ENCODE data around the gene ALS2.

Gene ALS2

DNA sequence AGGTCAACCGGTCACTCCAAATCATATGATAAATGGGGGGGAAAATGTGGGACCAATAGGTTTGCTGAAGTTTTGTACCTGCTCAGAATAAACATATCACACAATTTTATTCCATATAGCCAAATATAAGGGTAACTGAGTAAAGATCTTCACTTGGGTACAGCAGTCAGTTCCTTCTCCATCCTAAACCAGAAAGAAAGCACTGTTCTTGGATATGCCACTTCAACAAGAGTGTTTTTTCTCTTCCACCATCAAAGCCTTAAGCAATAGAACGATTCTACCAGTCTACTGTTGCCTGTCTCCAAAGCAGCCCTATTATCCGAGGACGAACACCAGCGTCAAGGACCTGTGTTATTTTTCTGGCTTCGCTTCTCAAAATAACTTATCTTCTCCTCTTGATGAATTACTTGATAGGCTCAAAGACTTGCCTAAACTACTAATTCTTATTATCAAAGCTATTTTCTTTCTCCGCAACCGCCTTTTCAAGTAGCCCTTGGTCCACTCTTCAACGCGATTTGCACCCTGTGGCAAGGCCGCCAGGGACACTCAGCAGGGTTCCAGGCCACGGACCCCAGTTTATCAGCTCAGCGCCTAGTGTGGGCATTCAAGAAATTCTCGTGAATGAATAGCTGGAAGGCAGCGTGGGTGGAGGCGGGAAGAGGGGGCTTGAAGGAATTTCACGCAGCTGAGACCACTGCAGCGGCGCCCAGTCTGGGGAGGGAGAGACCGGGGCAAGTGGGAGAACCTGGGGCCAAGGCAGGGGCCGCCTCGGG lies 646 bp downstream of the ALS2 start:
- ChIA-PET CTCF (interaction anchor here (0.6 kb wide), 1 partner anchor 1864 kb away, joined by 3 read pairs; no protein-coding TSS in a partner anchor), POLR2A (interaction anchor here (0.9 to 1.8 kb wide), 8 partner anchors 8 to 492 kb away, joined by 3 to 6 read pairs (median 4); no protein-coding TSS in a partner anchor)
- TF ChIP-seq NFRKB (IDR thresholded peaks at IDR 0.05) (no peak), FOXK2 (IDR thresholded peaks at IDR 0.05) (no peak), L3MBTL2 (conservative IDR thresholded peaks at IDR 0.05) (peak; percentile 45; the same call in 1 of the 2 replicates), ARNT (IDR thresholded peaks at IDR 0.05) (no peak)
- no peak for DNase-seq (ENCODE audit: extremely low spot score)

DNA sequence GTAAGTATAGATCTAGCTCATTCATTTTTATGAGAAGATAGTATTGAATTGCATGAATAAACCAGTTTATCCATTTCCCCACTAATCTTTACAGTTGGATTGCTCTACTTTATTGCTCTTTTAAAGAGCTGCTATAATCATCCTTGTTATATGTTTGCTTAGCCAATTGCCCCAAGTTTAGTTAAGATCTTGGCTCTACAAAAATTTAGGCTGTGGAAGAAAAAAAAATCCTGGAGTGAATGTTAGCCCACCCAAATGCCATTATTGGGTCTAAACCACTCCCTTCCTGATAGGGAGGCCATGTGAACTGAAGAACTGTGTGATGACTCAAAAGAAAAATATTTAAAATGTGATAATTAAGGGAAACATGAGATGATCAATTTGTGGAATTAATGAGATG lies 2.9 kb downstream of the ALS2 start:
- ChIA-PET CTCF (interaction anchor here (0.9 kb wide), 1 partner anchor 10 kb away, joined by 3 read pairs; no protein-coding TSS in a partner anchor), POLR2A (no interaction called here)
- no peak for DNase-seq (ENCODE audit: extremely low spot score)
- no peak for TF ChIP-seq SUZ12 (IDR thresholded peaks at IDR 0.05)
- no peak for TF ChIP-seq FOXK2 (IDR thresholded peaks at IDR 0.05)
- TF ChIP-seq LEF1 (IDR thresholded peaks at IDR 0.05; ENCODE audit: borderline replicate concordance) = no peak
- TF ChIP-seq FOXM1 (IDR thresholded peaks at IDR 0.05; ENCODE audit: borderline replicate concordance) = no peak
- TF ChIP-seq ZNF384 (IDR thresholded peaks at IDR 0.05) = no peak
- TF ChIP-seq CTBP1 (IDR thresholded peaks at IDR 0.05; ENCODE audit: borderline replicate concordance) = no peak
- TF ChIP-seq FOXA1 (IDR thresholded peaks at IDR 0.05) = no peak
- TF ChIP-seq ARNT (IDR thresholded peaks at IDR 0.05) = no peak
- TF ChIP-seq HDGF (IDR thresholded peaks at IDR 0.05; ENCODE audit: borderline replicate concordance) = no peak
- no peak for TF ChIP-seq TARDBP (IDR thresholded peaks at IDR 0.05)
- no peak for TF ChIP-seq ELF4 (IDR thresholded peaks at IDR 0.05)
- TF ChIP-seq L3MBTL2 (conservative IDR thresholded peaks at IDR 0.05) = no peak
- no peak for TF ChIP-seq SP1 (IDR thresholded peaks at IDR 0.05)
- TF ChIP-seq NFRKB (IDR thresholded peaks at IDR 0.05) = no peak
- TF ChIP-seq, protein P1, sequence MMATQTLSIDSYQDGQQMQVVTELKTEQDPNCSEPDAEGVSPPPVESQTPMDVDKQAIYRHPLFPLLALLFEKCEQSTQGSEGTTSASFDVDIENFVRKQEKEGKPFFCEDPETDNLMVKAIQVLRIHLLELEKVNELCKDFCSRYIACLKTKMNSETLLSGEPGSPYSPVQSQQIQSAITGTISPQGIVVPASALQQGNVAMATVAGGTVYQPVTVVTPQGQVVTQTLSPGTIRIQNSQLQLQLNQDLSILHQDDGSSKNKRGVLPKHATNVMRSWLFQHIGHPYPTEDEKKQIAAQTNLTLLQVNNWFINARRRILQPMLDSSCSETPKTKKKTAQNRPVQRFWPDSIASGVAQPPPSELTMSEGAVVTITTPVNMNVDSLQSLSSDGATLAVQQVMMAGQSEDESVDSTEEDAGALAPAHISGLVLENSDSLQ (IDR thresholded peaks at IDR 0.05) = no peak
- TF ChIP-seq BHLHE40 (IDR thresholded peaks at IDR 0.05; ENCODE audit: borderline replicate concordance) = no peak

DNA sequence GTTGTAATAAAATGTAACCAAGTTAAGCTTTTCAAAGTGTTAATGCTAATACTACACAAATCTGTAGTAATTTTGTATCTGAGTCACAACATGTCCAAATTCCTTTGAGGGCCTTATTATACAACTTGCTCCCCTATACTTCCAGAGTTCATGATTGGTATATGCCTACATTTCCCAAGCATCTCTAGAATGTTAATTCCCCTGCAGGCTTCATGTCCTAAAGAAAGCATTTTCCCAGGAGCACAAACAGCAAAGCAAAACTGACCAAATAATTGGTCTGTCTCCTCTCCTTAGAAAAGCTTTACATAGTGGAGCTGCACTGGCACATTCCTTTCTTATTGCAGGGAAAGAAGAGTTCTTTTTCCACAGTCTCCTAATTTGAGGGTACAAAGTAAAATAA lies 3.7 kb downstream of the ALS2 start:
- CTCF ChIA-PET = interaction anchor here (0.9 kb wide), 1 partner anchor 10 kb away, joined by 3 read pairs; no protein-coding TSS in a partner anchor
- no peak for DNase-seq (ENCODE audit: extremely low spot score)

DNA sequence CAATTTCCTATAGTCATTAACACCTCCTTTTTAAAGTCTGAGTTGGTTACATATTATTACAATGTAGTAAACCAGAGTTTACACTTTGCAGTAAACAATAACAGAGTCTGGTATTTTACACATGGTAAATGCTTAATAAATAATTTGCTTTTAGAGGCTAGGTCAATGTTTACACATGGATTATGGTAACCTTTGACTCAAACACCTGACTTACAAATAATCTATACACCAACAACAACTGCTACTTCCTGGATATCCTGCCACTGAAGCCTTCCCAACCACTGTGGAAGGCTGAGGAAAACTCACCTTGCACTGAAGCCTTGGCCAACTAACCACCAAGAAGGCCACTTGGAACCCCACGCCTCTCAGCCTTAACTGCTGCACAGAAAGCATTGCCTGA lies 5.4 kb downstream of the ALS2 start:
- no peak for DNase-seq (ENCODE audit: extremely low spot score)
- CTCF ChIA-PET = no interaction called here
- TF ChIP-seq TARDBP (IDR thresholded peaks at IDR 0.05) (no peak), SUZ12 (IDR thresholded peaks at IDR 0.05) (no peak), HDGF (IDR thresholded peaks at IDR 0.05; ENCODE audit: borderline replicate concordance) (no peak), SP1 (IDR thresholded peaks at IDR 0.05) (no peak), FOXK2 (IDR thresholded peaks at IDR 0.05) (no peak), CTBP1 (IDR thresholded peaks at IDR 0.05; ENCODE audit: borderline replicate concordance) (no peak), L3MBTL2 (conservative IDR thresholded peaks at IDR 0.05) (no peak), FOXA1 (IDR thresholded peaks at IDR 0.05) (no peak), FOXM1 (IDR thresholded peaks at IDR 0.05; ENCODE audit: borderline replicate concordance) (no peak), ARNT (IDR thresholded peaks at IDR 0.05) (no peak), ZNF384 (IDR thresholded peaks at IDR 0.05) (no peak), ELF4 (IDR thresholded peaks at IDR 0.05) (no peak), NFRKB (IDR thresholded peaks at IDR 0.05) (no peak), BHLHE40 (IDR thresholded peaks at IDR 0.05; ENCODE audit: borderline replicate concordance) (no peak), LEF1 (IDR thresholded peaks at IDR 0.05; ENCODE audit: borderline replicate concordance) (no peak)
- TF ChIP-seq, protein P1 (IDR thresholded peaks at IDR 0.05) = no peak
- POLR2A ChIA-PET = no interaction called here

More for the DNA sequence above, 3.7 kb downstream of the ALS2 start:
- no peak for TF ChIP-seq SP1 (IDR thresholded peaks at IDR 0.05)
- TF ChIP-seq L3MBTL2 (conservative IDR thresholded peaks at IDR 0.05) = no peak
- TF ChIP-seq LEF1 (IDR thresholded peaks at IDR 0.05; ENCODE audit: borderline replicate concordance) = no peak
- no peak for TF ChIP-seq ARNT (IDR thresholded peaks at IDR 0.05)
- no peak for TF ChIP-seq FOXA1 (IDR thresholded peaks at IDR 0.05)
- no peak for TF ChIP-seq NFRKB (IDR thresholded peaks at IDR 0.05)
- TF ChIP-seq TARDBP (IDR thresholded peaks at IDR 0.05) = no peak
- TF ChIP-seq CTBP1 (IDR thresholded peaks at IDR 0.05; ENCODE audit: borderline replicate concordance) = no peak
- no peak for TF ChIP-seq SUZ12 (IDR thresholded peaks at IDR 0.05)
- no peak for TF ChIP-seq ZNF384 (IDR thresholded peaks at IDR 0.05)
- no peak for TF ChIP-seq ELF4 (IDR thresholded peaks at IDR 0.05)
- TF ChIP-seq HDGF (IDR thresholded peaks at IDR 0.05; ENCODE audit: borderline replicate concordance) = no peak
- TF ChIP-seq, protein P1 (IDR thresholded peaks at IDR 0.05) = no peak
- TF ChIP-seq BHLHE40 (IDR thresholded peaks at IDR 0.05; ENCODE audit: borderline replicate concordance) = no peak
- TF ChIP-seq FOXK2 (IDR thresholded peaks at IDR 0.05) = no peak
- no peak for TF ChIP-seq FOXM1 (IDR thresholded peaks at IDR 0.05; ENCODE audit: borderline replicate concordance)
- POLR2A ChIA-PET = no interaction called here

DNA sequence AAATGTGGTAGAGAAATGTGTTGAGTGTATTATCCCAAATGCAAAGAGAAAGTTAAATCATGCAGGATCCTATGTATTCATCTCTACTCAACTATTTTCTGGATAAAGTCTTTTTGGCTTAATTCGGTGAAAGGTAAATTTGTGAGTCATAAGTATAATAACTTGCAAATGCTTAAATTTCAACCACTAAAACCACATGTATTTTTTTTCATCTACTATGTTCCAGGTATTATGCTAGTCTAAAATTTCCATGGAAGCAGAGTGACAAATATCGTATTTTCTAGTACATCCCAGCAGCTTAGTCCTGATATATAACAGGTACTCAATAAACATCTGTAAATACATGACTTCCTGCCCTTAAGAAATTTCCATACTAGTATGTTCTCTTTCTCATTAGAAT lies 6.2 kb downstream of the ALS2 start:
- DNase-seq (ENCODE audit: extremely low spot score) = no peak
- POLR2A ChIA-PET = no interaction called here
- CTCF ChIA-PET = no interaction called here
- TF ChIP-seq TARDBP (IDR thresholded peaks at IDR 0.05) = no peak
- no peak for TF ChIP-seq L3MBTL2 (conservative IDR thresholded peaks at IDR 0.05)
- no peak for TF ChIP-seq ELF4 (IDR thresholded peaks at IDR 0.05)
- no peak for TF ChIP-seq BHLHE40 (IDR thresholded peaks at IDR 0.05; ENCODE audit: borderline replicate concordance)
- no peak for TF ChIP-seq FOXM1 (IDR thresholded peaks at IDR 0.05; ENCODE audit: borderline replicate concordance)
- no peak for TF ChIP-seq ZNF384 (IDR thresholded peaks at IDR 0.05)

DNA sequence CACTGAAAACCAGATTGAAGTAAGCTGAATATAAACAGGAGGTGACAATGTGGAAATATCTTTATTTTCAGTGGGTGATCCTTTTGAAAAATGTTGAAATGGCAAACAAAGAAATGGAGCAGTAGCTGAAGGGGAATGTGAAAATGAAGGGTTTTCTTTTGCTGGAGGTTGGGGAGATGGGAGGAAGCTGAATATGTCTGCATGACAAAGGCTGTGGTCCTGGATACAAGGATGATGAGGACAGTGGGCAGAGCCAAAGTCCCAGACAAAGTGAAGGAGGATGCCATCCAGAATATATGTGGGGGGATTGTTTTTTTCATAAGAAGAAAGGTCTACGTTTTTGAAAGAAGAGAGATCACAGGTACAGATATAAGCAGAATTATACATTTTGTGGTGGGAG lies 6.7 kb downstream of the ALS2 start:
- DNase-seq (ENCODE audit: extremely low spot score) = no peak
- CTCF ChIA-PET = no interaction called here
- POLR2A ChIA-PET = no interaction called here

More for the DNA sequence above, 6.7 kb downstream of the ALS2 start:
- TF ChIP-seq NFRKB (IDR thresholded peaks at IDR 0.05) = no peak
- no peak for TF ChIP-seq ZNF384 (IDR thresholded peaks at IDR 0.05)
- no peak for TF ChIP-seq FOXK2 (IDR thresholded peaks at IDR 0.05)
- no peak for TF ChIP-seq ELF4 (IDR thresholded peaks at IDR 0.05)
- TF ChIP-seq TARDBP (IDR thresholded peaks at IDR 0.05) = no peak
- TF ChIP-seq, protein P1 (IDR thresholded peaks at IDR 0.05) = no peak
- TF ChIP-seq L3MBTL2 (conservative IDR thresholded peaks at IDR 0.05) = no peak
- no peak for TF ChIP-seq FOXM1 (IDR thresholded peaks at IDR 0.05; ENCODE audit: borderline replicate concordance)

Data from HEK293T (cell line).